ELR (cell line): ENCODE measurements around the gene IQSEC3.
A peak's percentile ranks its signal among the peaks of the same experiment; 100 is the strongest.

Experiments
- DNase-seq: peaks from one replicate; pipeline ENCODE4 v3.0.0-alpha.2; 2015; ENCODE audit warnings: low read depth

IQSEC3 gene

GRCh38 chr12:138898-139534 is 72.4 kb downstream of the IQSEC3 start:
- DNase-seq = no peak

DNA sequence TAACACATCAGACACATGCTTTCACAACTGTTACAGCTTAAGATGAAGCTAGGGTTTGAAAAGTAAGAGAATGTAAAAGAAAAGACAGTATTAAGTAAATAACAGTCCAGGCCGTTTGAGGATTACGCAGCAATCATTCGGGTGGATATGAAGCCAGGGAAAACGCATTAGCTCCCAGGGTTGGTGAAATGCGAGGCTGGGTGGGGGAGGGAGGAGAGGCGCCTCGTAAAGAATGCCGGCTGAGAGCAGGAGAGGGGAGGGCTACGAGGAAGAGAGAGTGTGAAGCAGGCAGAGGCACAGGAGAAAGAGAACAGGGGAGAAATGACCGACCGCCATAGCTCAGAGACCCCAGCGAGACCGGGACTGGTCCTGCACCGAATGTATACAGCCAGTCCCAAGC is 73.0 kb downstream of the IQSEC3 start:
- no peak for DNase-seq

GRCh38 chr12:140162-140561 is 73.6 kb downstream of the IQSEC3 start:
- no peak for DNase-seq

DNA sequence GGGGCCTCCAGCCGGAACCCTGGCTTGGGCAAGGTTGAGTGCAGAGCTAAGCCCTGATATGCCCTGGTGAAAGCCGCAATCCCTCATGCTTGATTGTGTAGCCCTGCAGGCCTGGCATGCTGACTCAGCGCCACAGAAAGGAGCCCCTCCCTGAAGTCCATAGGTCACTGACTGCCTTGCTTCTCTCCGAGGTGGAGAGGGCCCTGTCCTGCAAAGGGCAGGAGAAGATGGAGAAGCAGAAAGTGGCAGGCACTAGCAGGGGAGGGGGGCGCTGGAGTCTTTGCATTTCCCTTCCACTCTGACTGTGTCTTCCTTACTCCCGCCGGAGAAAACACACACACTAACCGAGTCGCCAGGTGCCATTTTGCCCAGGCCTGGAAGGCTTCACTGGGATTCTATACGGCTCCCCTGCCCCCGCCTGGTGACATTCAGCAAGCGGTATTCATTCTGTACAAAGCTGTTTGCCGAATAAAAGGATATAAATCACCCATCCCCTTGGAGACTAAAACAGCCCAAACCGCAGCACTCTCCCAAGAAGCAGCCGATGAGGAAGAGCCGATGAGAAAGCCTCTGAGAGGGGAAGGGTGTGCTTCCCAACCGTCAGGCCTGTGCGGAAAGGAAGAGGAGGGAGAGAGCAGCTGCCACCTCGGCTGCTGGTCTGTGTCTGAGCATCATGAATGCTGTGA is 77.5 kb downstream of the IQSEC3 start:
- DNase-seq = no peak

- no peak for DNase-seq
Observed at GRCh38 chr12:144650-145284, 78.2 kb downstream of the IQSEC3 start.

DNA sequence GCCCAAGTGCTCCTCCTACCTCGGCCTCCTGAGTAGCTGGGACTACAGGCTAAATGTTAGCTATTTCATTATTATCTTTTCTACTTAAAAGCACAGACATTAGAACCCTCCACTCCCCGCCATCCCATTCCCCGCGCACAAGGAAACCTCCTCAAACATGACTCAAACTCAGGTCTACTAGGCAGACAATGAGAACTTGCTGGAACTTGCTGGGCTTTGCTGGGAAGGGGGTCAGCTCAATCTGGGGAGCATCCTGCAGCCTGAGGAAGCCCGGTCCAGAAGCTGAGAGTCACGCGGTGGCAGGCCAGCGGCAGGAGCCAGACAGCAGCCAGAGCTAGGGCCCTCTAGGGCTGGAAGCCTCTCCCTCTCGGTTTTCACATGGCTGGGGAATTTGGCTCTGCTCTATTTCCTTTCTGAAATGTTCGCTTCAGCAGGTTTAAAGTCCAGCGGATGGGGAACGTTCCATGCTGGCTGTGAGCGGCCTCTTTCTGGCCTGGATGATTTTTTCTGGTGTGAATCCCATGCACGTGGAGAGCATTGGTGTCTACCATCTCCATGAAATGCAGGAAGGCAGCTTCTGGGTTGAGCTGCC is 78.9 kb downstream of the IQSEC3 start:
- no peak for DNase-seq

DNA sequence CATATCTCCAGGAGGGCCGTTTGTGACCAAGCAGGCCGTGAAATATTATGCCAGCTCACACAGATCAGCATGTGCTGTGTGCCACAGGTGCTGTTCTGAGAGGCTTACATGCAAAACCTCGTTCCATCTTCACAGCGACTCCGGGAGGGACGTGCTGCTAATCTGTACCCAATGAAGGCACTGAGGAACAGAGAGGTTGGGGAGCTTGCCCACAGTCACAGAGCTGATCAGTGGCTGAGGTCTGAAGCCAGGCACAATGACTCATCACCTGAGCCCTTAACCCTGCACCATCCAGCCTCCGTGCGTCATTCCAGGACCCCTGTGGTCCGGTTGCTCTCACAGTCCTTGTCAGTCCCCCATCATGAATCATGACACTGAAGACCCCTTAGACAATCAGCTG is 80.7 kb downstream of the IQSEC3 start:
- DNase-seq = no peak

GRCh38 chr12:148676-149416 is 82.3 kb downstream of the IQSEC3 start:
- DNase-seq = no peak

- DNase-seq = no peak
Observed at GRCh38 chr12:151579-151978, 85.0 kb downstream of the IQSEC3 start.

DNA sequence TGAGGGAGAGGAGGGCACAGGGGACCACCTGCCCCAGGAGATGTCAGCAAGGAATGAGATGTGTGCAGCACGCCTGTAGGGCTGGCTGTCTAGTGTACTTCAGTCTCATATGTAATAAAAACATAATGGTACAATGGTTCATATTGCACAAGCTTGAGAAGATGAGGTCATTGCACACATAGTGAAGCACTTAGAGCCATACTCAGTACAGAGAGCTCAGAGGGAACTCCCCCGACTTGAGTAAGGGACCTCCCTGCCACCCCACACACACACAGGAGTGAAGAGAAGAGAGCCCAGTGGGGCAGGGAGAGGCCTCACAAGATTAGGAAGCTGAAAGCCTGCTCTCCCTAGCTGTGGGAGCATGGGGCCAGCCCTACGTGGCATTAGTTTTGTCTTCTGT is 85.9 kb downstream of the IQSEC3 start:
- peak; percentile 15 for DNase-seq

GRCh38 chr12:153080-153746 is 86.6 kb downstream of the IQSEC3 start:
- DNase-seq = peak; percentile 75

- DNase-seq = no peak
Observed at GRCh38 chr12:154058-154457, 87.5 kb downstream of the IQSEC3 start.

GRCh38 chr12:155006-155405 is 88.4 kb downstream of the IQSEC3 start:
- no peak for DNase-seq

GRCh38 chr12:155646-156045 is 89.1 kb downstream of the IQSEC3 start:
- no peak for DNase-seq

DNA sequence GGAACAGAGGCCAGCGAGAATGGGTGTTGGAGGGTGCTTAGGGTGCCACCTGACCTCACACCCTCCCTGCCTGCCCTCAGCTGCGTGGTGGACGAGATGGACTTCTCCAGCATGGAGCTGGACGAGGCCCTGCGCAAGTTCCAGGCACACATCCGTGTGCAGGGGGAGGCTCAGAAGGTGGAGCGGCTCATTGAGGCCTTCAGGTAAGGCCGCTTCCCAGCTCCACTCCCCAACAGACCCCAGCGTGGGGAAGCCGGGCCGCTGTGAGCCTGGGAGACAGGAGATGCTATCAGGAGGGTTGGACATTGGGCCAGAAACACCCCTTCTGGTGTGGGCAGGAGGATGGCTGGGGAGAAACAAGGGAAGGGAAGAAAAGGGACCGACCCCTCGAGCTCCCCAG is 90.4 kb downstream of the IQSEC3 start:
- DNase-seq = no peak

GRCh38 chr12:157644-158043 is 91.1 kb downstream of the IQSEC3 start:
- DNase-seq = no peak

DNA sequence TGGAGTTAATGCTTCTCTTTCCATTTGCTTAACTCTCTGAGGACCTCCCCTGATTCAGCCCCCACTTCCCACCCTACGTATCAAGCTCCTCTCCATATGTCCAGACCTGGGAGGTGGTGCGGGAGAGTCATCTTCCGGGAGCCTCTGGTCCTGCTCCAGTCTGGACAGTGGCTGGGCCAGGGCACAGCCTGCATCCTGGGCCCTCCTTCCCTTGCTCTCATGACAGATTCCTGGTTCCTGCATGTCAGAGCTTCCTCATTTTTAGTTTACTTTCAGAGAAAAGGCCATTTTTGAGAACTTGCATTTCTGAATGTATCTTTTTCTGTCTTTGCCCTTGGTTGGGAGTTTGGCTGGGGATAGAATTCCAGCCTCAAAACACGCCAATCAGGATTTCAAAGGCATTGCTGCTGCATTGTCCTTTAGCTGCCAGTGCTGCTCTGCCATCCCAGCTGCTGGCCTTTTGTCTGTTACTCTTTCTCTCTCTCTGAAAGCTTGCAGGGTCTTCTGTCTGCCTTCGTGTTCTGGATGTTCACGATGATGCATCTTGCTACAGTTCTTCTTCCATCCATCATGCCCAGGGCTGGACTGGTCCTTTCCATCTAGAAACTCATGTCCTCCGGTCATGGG is 92.7 kb downstream of the IQSEC3 start:
- no peak for DNase-seq

GRCh38 chr12:160858-161257 is 94.3 kb downstream of the IQSEC3 start:
- DNase-seq = no peak

- no peak for DNase-seq
Observed at GRCh38 chr12:161823-162222, 95.3 kb downstream of the IQSEC3 start.

DNA sequence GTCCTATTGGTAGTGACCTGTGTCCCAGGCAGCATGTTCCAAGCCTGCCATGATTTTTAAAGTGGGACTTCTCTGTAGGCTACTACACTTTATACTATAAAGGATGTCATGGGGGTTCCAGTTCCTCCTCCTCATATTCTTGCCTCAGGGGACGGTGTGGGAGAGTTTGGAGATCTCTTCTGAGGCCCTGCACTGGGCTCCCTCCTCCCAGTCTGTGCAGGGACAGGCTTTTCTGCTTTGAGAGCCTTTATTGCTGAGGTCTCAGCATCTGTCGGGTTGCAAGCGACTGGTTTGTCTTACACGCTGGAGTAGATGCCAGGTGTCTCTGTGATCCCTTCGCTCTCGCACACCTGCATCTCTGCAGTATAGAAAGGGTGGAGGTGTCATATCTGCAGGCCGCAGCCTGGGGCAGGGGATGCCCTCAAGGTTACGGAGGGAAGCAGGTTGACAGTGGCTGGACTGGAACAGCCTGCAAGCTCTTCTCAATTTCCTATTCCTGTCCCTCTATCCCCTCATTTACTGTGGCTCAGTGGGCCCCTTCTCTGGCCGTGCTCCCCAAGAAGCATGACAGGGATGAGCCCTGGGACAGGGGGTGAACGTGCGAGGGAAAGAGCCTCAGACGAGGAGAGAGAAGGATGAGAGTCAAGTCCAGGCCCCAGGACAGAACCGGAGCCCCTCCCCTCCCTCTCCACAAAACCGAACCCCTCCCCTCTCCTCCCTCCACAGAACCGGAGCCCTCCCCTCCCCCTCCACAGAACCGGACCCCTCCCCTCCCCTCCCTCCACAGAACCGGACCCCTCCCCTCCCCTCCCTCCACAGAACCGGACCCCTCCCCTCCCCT is 96.1 kb downstream of the IQSEC3 start:
- peak; percentile 27 for DNase-seq
